Gastroesophageal sphincter (tissue), 4 donors: ENCODE results near the gene KIF5C. TPM values are rescaled to one million over a fixed set of nuclear protein-coding genes. Genes with fewer than 3 reads are reported as not detected.

Source experiments
- ATAC-seq: fragments of 150-250 bp; one replicate; pipeline ENCODE4 v1.9.1; 2016; ENCODE audit warnings: mild to moderate bottlenecking, moderate library complexity
- H3K27ac ChIP-seq, 4 donors: fragments of 200-600 bp; sonication (generic) in 3 of 4; 1 replicate in 3 of 4; 2 replicates in 1 of 4; pipeline ENCODE4 v1.5.1; 2016 to 2019
- H3K27me3 ChIP-seq: fragments of 200-600 bp; sonication (generic); one replicate; pipeline ENCODE4 v1.5.1; 2019
- H3K36me3 ChIP-seq, 2 donors: fragments of 200-600 bp; sonication (generic); one replicate each; pipeline ENCODE4 v1.5.1; 2019; ENCODE audit warnings: control low read depth in 1 of 2
- H3K4me1 ChIP-seq, 3 donors: fragments of 200-600 bp; sonication (generic); 1 replicate in 2 of 3; 2 replicates in 1 of 3; pipeline ENCODE4 v1.5.1; 2016 to 2019; ENCODE audit warnings: control low read depth in 2 of 3
- H3K4me3 ChIP-seq, 2 donors: fragments of 200-600 bp; sonication (generic); one replicate each; pipeline ENCODE4 v1.5.1; 2019; ENCODE audit warnings: mild to moderate bottlenecking in 1 of 2, moderate library complexity in 1 of 2
- H3K9me3 ChIP-seq, 3 donors: fragments of 200-600 bp; sonication (generic); one replicate each; pipeline ENCODE4 v1.5.1; 2017 to 2019; ENCODE audit warnings: control low read depth in 2 of 3
- CTCF ChIP-seq, 4 experiments: fragments of 200-600 bp in 2 of 4; fragments of 450-650 bp in 2 of 4; sonication (generic) in 1 of 4; IDR thresholded peaks; one replicate each; pipeline ENCODE4 v1.5.1; 2017 to 2019; ENCODE audit warnings: antibody characterized with exemption in 4 of 4, mild to moderate bottlenecking in 2 of 4, moderate library complexity in 2 of 4
- EP300 ChIP-seq: sonication (generic); formaldehyde crosslinking; IDR thresholded peaks from one replicate; pipeline ENCODE4 v1.6.1; 2017; ENCODE audit warnings: antibody characterized with exemption, mild to moderate bottlenecking
- POLR2A ChIP-seq, 2 donors: fragments of 450-650 bp; IDR thresholded peaks; one replicate each; pipeline ENCODE4 v1.6.1; 2017; ENCODE audit warnings: antibody characterized with exemption in 2 of 2, mild to moderate bottlenecking in 2 of 2, moderate library complexity in 1 of 2
- POLR2AphosphoS5 ChIP-seq: sonication (generic); formaldehyde crosslinking; IDR thresholded peaks from one replicate; pipeline ENCODE4 v1.6.1; 2017; ENCODE audit warnings: antibody characterized with exemption
- WGBS, 2 donors: methylation state at CpG; one replicate each; pipeline ENCODE4 v1.1.5; 2018; ENCODE audit warnings: low coverage in 1 of 2; 5-methylcytosine and 5-hydroxymethylcytosine counted together
- total RNA-seq, 4 donors: library from RNA; depleted of rRNA; stranded (reverse); fragments of >200 nt; gene quantifications; one replicate each; pipeline ENCODE4 v1.1.0, GENCODE V29; 2016

Gene KIF5C
- total RNA-seq, 4 donors from 2014 or later, result 3.3 to 6.6 (median 4.5) TPM

- Histone ChIP-seq H3K4me3 (no peak overlapping the region), H3K27ac (no peak overlapping the region), H3K4me1 (no peaks in the 10 kb centered on the region), H3K27me3 (no peaks in the 10 kb centered on the region), H3K36me3 (no peaks in the 10 kb centered on the region), H3K9me3 (no peaks in the 10 kb centered on the region)
- no peak for TF ChIP-seq EP300
- TF ChIP-seq POLR2AphosphoS5, result no peak
- no peak for TF ChIP-seq CTCF (IDR thresholded peaks at IDR 0.05)
- no peak for TF ChIP-seq POLR2A (IDR thresholded peaks at IDR 0.05)
- no peak for ATAC-seq
- 84 to 97% methylated on average over 4 to 6 of the region's 6 CpGs for WGBS, 2 donors
Measured at GRCh38 chr2:149023091-149023490, 148.1 kb downstream of the KIF5C start.

GRCh38 chr2:149027590-149028250 lies 152.7 kb downstream of the KIF5C start:
- ATAC-seq, result no peak
- Histone ChIP-seq H3K27ac (no peak overlapping the region), H3K36me3 (no peaks in the 10 kb centered on the region), H3K4me1 (no peaks in the 10 kb centered on the region), H3K9me3 (no peaks in the 10 kb centered on the region), H3K27me3 (peaks cover 19% of the 10 kb centered on the region), H3K4me3 (no peak overlapping the region)
- 76 to 89% methylated on average over 4 to 7 of the region's 7 CpGs for WGBS, 2 donors
- TF ChIP-seq POLR2AphosphoS5, result no peak
- no peak for TF ChIP-seq EP300
- TF ChIP-seq CTCF (IDR thresholded peaks at IDR 0.05), result no peak
- TF ChIP-seq POLR2A (IDR thresholded peaks at IDR 0.05), result no peak

- H3K27ac ChIP-seq, result no peak overlapping the region
- WGBS, 2 donors, result 64 to 93% methylated on average over 2 to 6 of the region's 6 CpGs
- no peak overlapping the region for H3K4me3 ChIP-seq
- H3K4me1 ChIP-seq, result no peaks in the 10 kb centered on the region
- ATAC-seq, result no peak
- TF ChIP-seq POLR2AphosphoS5 (no peak), POLR2A (IDR thresholded peaks at IDR 0.05) (no peak), CTCF (IDR thresholded peaks at IDR 0.05) (no peak), EP300 (no peak)
- H3K36me3 ChIP-seq, result no peaks in the 10 kb centered on the region
- peaks cover 19% of the 10 kb centered on the region for H3K27me3 ChIP-seq
- no peaks in the 10 kb centered on the region for H3K9me3 ChIP-seq
Measured at GRCh38 chr2:149028377-149028776, 153.3 kb downstream of the KIF5C start.

GRCh38 chr2:149028891-149029290 lies 153.9 kb downstream of the KIF5C start:
- no peaks in the 10 kb centered on the region for H3K4me1 ChIP-seq
- H3K9me3 ChIP-seq, result no peaks in the 10 kb centered on the region
- ATAC-seq, result no peak
- peaks cover 23% of the 10 kb centered on the region for H3K27me3 ChIP-seq
- WGBS, 2 donors, result 57 to 69% methylated on average over 2 of the region's 2 CpGs
- no peaks in the 10 kb centered on the region for H3K36me3 ChIP-seq
- H3K27ac ChIP-seq, result no peak overlapping the region
- H3K4me3 ChIP-seq, result no peak overlapping the region
- TF ChIP-seq POLR2AphosphoS5 (no peak), CTCF (IDR thresholded peaks at IDR 0.05) (no peak), POLR2A (IDR thresholded peaks at IDR 0.05) (no peak)

- Histone ChIP-seq H3K27me3 (peaks cover 28% of the 10 kb centered on the region), H3K9me3 (no peaks in the 10 kb centered on the region), H3K27ac (no peak overlapping the region), H3K36me3 (no peaks in the 10 kb centered on the region), H3K4me1 (no peaks in the 10 kb centered on the region), H3K4me3 (no peak overlapping the region)
- no peak for ATAC-seq
- 58 to 62% methylated on average over 5 to 11 of the region's 11 CpGs for WGBS, 2 donors
- TF ChIP-seq POLR2AphosphoS5, result no peak
- TF ChIP-seq POLR2A (IDR thresholded peaks at IDR 0.05), result no peak
- TF ChIP-seq CTCF (IDR thresholded peaks at IDR 0.05), result no peak
- no peak for TF ChIP-seq EP300
Measured at GRCh38 chr2:149029307-149029965, 154.4 kb downstream of the KIF5C start.
